ENCODE data around the gene TTLL10. TPM values are rescaled to one million over a fixed set of nuclear protein-coding genes. Genes with fewer than 3 reads are reported as not detected.

TTLL10 gene
- total RNA-seq, 1 experiment from 2014 or later = 0.68 TPM

DNA sequence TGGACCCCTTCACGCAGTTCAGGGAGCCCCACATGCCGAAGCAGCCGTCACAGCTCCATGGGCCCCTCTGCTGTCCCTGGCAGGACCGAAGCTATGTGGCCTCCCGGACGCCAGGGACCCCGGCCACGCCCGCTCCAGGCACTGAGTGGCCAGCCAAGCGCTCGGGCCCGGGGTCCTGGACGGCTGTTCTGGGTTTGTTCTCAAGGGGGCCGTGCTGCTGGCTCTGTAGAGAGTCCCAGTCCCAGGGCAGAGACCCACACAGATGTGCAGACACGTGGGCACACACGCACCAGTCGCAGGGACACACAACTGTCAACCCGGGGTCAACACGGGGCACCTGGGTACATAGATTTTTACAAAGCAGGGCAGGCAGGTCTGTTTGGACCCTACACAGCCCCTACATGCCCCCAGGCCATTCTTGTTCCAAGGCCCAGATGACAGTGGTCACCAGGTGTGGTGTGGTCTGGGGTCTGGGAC lies 65.1 kb downstream of the TTLL10 start:
- H3K9me3 ChIP-seq (ENCODE audit: control insufficient read depth, low read depth, low read length) = no peaks in the 10 kb centered on the region
- DNase-seq = no peak
- no peak overlapping the region for H2AFZ ChIP-seq (ENCODE audit: low read length)
- no peak overlapping the region for H2AK5ac ChIP-seq (ENCODE audit: insufficient read length, low read length)
- no CpG with 5 or more reads among the region's 19 CpGs for WGBS (ENCODE audit: extremely low coverage, insufficient read length, low lambda C conversion rate)
- H3K79me2 ChIP-seq (ENCODE audit: insufficient read depth, low read length) = no peaks in the 10 kb centered on the region
- TF ChIP-seq, protein P1, sequence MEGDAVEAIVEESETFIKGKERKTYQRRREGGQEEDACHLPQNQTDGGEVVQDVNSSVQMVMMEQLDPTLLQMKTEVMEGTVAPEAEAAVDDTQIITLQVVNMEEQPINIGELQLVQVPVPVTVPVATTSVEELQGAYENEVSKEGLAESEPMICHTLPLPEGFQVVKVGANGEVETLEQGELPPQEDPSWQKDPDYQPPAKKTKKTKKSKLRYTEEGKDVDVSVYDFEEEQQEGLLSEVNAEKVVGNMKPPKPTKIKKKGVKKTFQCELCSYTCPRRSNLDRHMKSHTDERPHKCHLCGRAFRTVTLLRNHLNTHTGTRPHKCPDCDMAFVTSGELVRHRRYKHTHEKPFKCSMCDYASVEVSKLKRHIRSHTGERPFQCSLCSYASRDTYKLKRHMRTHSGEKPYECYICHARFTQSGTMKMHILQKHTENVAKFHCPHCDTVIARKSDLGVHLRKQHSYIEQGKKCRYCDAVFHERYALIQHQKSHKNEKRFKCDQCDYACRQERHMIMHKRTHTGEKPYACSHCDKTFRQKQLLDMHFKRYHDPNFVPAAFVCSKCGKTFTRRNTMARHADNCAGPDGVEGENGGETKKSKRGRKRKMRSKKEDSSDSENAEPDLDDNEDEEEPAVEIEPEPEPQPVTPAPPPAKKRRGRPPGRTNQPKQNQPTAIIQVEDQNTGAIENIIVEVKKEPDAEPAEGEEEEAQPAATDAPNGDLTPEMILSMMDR (conservative IDR thresholded peaks at IDR 0.05) = no peak
- H3K9ac ChIP-seq (ENCODE audit: extremely low read depth, insufficient read length, low read length) = no peak overlapping the region
- no peaks in the 10 kb centered on the region for H4K20me1 ChIP-seq (ENCODE audit: control insufficient read depth, insufficient read depth, insufficient read length)
- no peak overlapping the region for H4K91ac ChIP-seq (ENCODE audit: insufficient read length, low read depth, low read length)
- H3K23ac ChIP-seq (ENCODE audit: insufficient read length, low read depth, low read length) = no peak overlapping the region
- no peak overlapping the region for H3K4ac ChIP-seq (ENCODE audit: low read depth, low read length)
- H2BK15ac ChIP-seq (ENCODE audit: low read depth, low read length) = no peak overlapping the region
- H3K14ac ChIP-seq (ENCODE audit: insufficient read depth, low read length) = no peak overlapping the region
- H3K23me2 ChIP-seq (ENCODE audit: insufficient read length, low read depth, low read length, poor library complexity, severe bottlenecking) = no peaks in the 10 kb centered on the region
- no peak overlapping the region for H3K18ac ChIP-seq (ENCODE audit: insufficient read length, low read depth, low read length)
- H3K27ac Mint-ChIP-seq = no peak overlapping the region
- peaks cover 4 to 15% of the 10 kb centered on the region in 2 experiments for H3K4me1 Mint-ChIP-seq
- H3K36me3 Mint-ChIP-seq (ENCODE audit: insufficient read depth in 1 of 3, low read depth in 3 of 3) = peaks cover 8 to 11% (median 11%) of the 10 kb centered on the region in 3 experiments; a peak in 6 of 7 replicates
- no peak overlapping the region for H3K4me3 Mint-ChIP-seq
- no peak overlapping the region for H4K5ac ChIP-seq (ENCODE audit: insufficient read length, low read depth, low read length)
- no peak overlapping the region for H3K27ac ChIP-seq (ENCODE audit: insufficient read length, low read depth, low read length)
- H3K79me1 ChIP-seq (ENCODE audit: insufficient read depth, low read depth, low read length, poor library complexity, severe bottlenecking) = no peaks in the 10 kb centered on the region
- no peaks in the 10 kb centered on the region for H3K4me1 ChIP-seq (ENCODE audit: insufficient read depth, low read length)
- no peak overlapping the region for H2BK120ac ChIP-seq (ENCODE audit: low read depth, low read length, poor library complexity, severe bottlenecking)
- no peaks in the 10 kb centered on the region for H3K27me3 ChIP-seq (ENCODE audit: insufficient read depth, low read length)
- no peak overlapping the region for H2BK20ac ChIP-seq (ENCODE audit: low read depth, low read length, poor library complexity, severe bottlenecking)
- H4K8ac ChIP-seq (replicated peaks; ENCODE audit: insufficient read length, low read depth, low read length) = no peak overlapping the region
- no peak overlapping the region for H2BK5ac ChIP-seq (ENCODE audit: insufficient read length, low read length)
- H3K27me3 Mint-ChIP-seq (ENCODE audit: low read depth) = no peaks in the 10 kb centered on the region; the same call in 1 of the 2 replicates
- H3K9me3 Mint-ChIP-seq = no peaks in the 10 kb centered on the region; a peak in 1 of 5 replicates
- H2BK12ac ChIP-seq (ENCODE audit: insufficient read length, low read depth, low read length) = no peak overlapping the region
- H3K4me2 ChIP-seq (ENCODE audit: insufficient read depth, insufficient read length, low read length) = no peak overlapping the region
- no peak overlapping the region for H3T11ph ChIP-seq (ENCODE audit: low read length)
- H3K56ac ChIP-seq (ENCODE audit: insufficient read length, low read depth, low read length) = no peak overlapping the region

Measured in H9 (cell line).